OCI-LY7 (cell line): ENCODE measurements around the gene SLC29A1. TPM values are rescaled to one million over a fixed set of nuclear protein-coding genes. Genes with fewer than 3 reads are reported as not detected.

Experiments
- BruUV-seq: library from RNA; stranded (reverse); fragments of 400-500 nt; replicated peaks from 2 replicates; lab custom pipeline; 2021; lab: Mats Ljungman, UMichigan
- CTCF ChIA-PET: fragments of 300-600 bp; sonication (Branson Sonifier 250); formaldehyde crosslinking; loops from one replicate; lab custom pipeline; 2022; ENCODE audit warnings: antibody characterized with exemption; ENCODE audit not compliant: unreplicated experiment; lab: Charles Lee
- POLR2A ChIA-PET: fragments of 300-600 bp; sonication (Branson Sonifier 250); formaldehyde crosslinking; loops from one replicate; lab custom pipeline; 2022; ENCODE audit warnings: antibody characterized with exemption; lab: Charles Lee
- DNase-seq: peaks from one replicate; pipeline ENCODE4 v3.0.0-alpha.2; 2015; ENCODE audit warnings: low spot score
- H2AFZ ChIP-seq: fragments of 200-600 bp; sonication (generic), shearing (Covaris generic); 2 replicates; pipeline ENCODE4 v1.6.1; 2014; ENCODE audit warnings: mild to moderate bottlenecking, antibody characterized with exemption, low read length, moderate library complexity
- H3K27ac ChIP-seq: fragments of 200-600 bp; sonication (generic); 2 replicates; pipeline ENCODE4 v1.5.1; 2014; ENCODE audit warnings: mixed run types, low read depth, mild to moderate bottlenecking, moderate library complexity, low read length, inconsistent platforms; ENCODE audit not compliant: poor library complexity, severe bottlenecking
- H3K36me3 ChIP-seq: fragments of 200-600 bp; sonication (generic); 2 replicates; pipeline ENCODE4 v1.6.1; 2014; ENCODE audit warnings: mild to moderate bottlenecking, antibody characterized with exemption, low read length, moderate library complexity, mixed read lengths; ENCODE audit not compliant: insufficient read depth
- H3K4me1 ChIP-seq: fragments of 200-600 bp; sonication (generic); 2 replicates; pipeline ENCODE4 v1.5.1; 2014; ENCODE audit warnings: mild to moderate bottlenecking, low read length; ENCODE audit not compliant: insufficient read depth, poor library complexity, severe bottlenecking
- H3K4me2 ChIP-seq: fragments of 200-600 bp; sonication (generic); 2 replicates; pipeline ENCODE4 v1.6.1; 2014; ENCODE audit warnings: mild to moderate bottlenecking, low read length
- H3K4me3 ChIP-seq: fragments of 200-600 bp; sonication (generic); 2 replicates; pipeline ENCODE4 v1.5.1; 2014; ENCODE audit warnings: mild to moderate bottlenecking, low read depth, low read length; ENCODE audit not compliant: poor library complexity, severe bottlenecking
- H3K79me2 ChIP-seq: fragments of 200-600 bp; sonication (generic); 2 replicates; pipeline ENCODE4 v1.6.1; 2016; ENCODE audit warnings: low read depth, mild to moderate bottlenecking, low read length, moderate library complexity, mixed read lengths; ENCODE audit not compliant: insufficient read depth
- H3K9me2 ChIP-seq: fragments of 200-600 bp; sonication (generic); 2 replicates; pipeline ENCODE4 v1.6.1; 2016; ENCODE audit warnings: mild to moderate bottlenecking, low read length, mixed read lengths; ENCODE audit not compliant: insufficient read depth
- H3K9me3 ChIP-seq: fragments of 200-600 bp; sonication (generic); 2 replicates; pipeline ENCODE4 v1.6.1; 2014; ENCODE audit warnings: mild to moderate bottlenecking, mixed run types, low read length, mixed read lengths
- H4K20me1 ChIP-seq: fragments of 200-600 bp; sonication (generic); 2 replicates; pipeline ENCODE4 v1.6.1; 2014; ENCODE audit warnings: mild to moderate bottlenecking, antibody characterized with exemption, low read length, moderate library complexity, mixed read lengths; ENCODE audit not compliant: insufficient read depth
- EZH2phosphoT487 ChIP-seq: fragments of 200-600 bp; sonication (generic); IDR thresholded peaks from 2 replicates; pipeline ENCODE4 v1.6.1; 2018; ENCODE audit warnings: low read depth, borderline replicate concordance, mild to moderate bottlenecking, mixed run types, antibody characterized with exemption, low read length, moderate library complexity, mixed read lengths
- intact Hi-C: fragments of 100-400 bp; cut with micrococcal nuclease; formaldehyde crosslinking; loops from one replicate; pipeline ENCODE4 v1.10.0; 2022; ENCODE audit not compliant: unreplicated experiment
- total RNA-seq, 2 experiments: library from RNA; depleted of rRNA in 1 of 2; stranded (reverse); fragments of >200 nt in 1 of 2; shearing (Covaris generic) in 1 of 2; gene quantifications; 2 replicates each; pipeline ENCODE4 v1.2.3, GENCODE V29; 2014 to 2022
- TF ChIP-seq, protein P1 (sequence below): fragments of 200-600 bp; sonication (generic); conservative IDR thresholded peaks from 2 replicates; pipeline ENCODE4 v1.5.1; 2014; ENCODE audit warnings: mild to moderate bottlenecking, antibody characterized with exemption, low read length, moderate library complexity, mixed read lengths

SLC29A1 gene
- total RNA-seq, 2 experiments from 2014 or later, result 52.6 to 64.6 TPM

DNA sequence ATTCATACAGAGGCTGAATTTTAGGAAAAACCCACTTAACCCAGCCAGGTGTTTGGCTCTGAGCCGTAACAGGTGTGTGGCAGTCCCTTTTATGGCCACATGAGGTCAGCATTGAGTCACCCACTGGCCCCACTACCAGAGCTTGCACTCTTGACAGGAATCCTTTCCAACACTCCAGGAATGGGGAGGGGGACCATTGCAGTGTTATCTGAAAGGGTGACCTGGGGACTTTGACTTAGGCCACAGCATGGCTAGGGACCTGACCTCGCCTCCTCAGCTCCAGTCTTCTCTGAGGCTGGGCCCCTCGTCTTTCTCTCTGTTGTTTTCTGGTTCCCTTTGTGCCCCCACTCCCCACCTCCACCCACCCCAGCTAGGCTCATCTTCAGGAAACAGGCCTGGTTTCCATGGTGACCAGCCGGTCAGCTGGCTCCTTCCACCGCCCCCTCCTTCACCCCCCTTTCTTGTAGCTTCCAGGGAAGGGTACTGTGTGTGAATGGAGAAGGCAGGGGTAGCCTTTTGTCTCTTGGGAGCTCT is 44.8 kb downstream of the SLC29A1 start:
- TF ChIP-seq EZH2phosphoT487, result no peak
- TF ChIP-seq, protein P1, sequence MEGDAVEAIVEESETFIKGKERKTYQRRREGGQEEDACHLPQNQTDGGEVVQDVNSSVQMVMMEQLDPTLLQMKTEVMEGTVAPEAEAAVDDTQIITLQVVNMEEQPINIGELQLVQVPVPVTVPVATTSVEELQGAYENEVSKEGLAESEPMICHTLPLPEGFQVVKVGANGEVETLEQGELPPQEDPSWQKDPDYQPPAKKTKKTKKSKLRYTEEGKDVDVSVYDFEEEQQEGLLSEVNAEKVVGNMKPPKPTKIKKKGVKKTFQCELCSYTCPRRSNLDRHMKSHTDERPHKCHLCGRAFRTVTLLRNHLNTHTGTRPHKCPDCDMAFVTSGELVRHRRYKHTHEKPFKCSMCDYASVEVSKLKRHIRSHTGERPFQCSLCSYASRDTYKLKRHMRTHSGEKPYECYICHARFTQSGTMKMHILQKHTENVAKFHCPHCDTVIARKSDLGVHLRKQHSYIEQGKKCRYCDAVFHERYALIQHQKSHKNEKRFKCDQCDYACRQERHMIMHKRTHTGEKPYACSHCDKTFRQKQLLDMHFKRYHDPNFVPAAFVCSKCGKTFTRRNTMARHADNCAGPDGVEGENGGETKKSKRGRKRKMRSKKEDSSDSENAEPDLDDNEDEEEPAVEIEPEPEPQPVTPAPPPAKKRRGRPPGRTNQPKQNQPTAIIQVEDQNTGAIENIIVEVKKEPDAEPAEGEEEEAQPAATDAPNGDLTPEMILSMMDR, result peak; percentile 96
- ChIA-PET CTCF (interaction anchor here (0.6 to 0.9 kb wide), 4 partner anchors 12 to 1330 kb away, joined by 3 to 9 read pairs (median 6); no protein-coding TSS in a partner anchor), POLR2A (interaction anchor here (0.6 to 1.6 kb wide), 4 partner anchors 21 to 70 kb away, joined by 3 to 10 read pairs (median 4); partner anchors contain the start of gene HSP90AB1)
- peaks cover 18% of the 10 kb centered on the region for H3K79me2 ChIP-seq
- H3K4me2 ChIP-seq, result no peak overlapping the region
- no peak overlapping the region for H2AFZ ChIP-seq
- H3K9me2 ChIP-seq, result no peaks in the 10 kb centered on the region
- intact Hi-C loops, result loop anchor here (1.0 to 5.0 kb wide), 4 partner anchors 36 to 188 kb away; partner anchors contain the start of gene CDC5L
- H3K4me1 ChIP-seq, result peaks cover 39% of the 10 kb centered on the region
- no TSS peak for BruUV-seq
- H3K27ac ChIP-seq, result no peak overlapping the region
- peaks cover 2% of the 10 kb centered on the region; the same call in 1 of the 2 replicates for H3K36me3 ChIP-seq
- no peaks in the 10 kb centered on the region for H3K9me3 ChIP-seq
- DNase-seq, result peak; percentile 68
- no peak overlapping the region for H3K4me3 ChIP-seq
- no peaks in the 10 kb centered on the region for H4K20me1 ChIP-seq

DNA sequence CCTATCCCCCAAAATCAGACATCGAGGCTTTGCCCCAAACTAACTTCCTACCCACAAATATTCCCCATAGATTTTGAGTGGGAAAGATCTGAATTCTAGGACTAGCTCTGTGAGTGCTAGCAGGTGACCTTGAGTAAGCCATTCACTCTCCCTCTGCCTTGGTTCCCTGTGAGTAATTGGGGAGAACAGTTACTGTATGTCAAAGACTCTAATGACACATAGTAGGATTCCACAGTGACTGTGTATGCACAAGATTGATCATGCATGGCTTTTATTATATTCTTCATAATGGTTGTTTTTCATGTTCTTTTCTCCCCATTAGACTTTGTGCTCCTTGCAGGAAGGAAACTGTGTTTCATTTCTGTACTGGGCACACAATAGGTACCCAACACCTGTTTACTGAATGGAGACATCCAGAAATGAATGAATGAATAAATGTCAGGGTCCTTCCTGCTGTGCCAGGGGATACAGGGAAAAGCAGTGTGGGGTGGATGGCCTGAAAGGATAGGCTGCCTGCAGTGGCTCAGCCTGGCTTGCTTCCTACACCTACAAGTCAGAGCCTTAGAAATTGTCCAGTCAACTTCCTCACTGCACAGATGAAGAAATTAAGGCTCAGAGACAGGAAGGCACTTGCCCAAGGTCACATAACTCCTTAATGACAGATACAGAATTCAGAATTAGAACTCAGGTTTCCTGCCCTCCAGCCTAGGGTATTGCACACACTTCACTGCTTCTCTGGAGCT is 46.0 kb downstream of the SLC29A1 start:
- DNase-seq, result no peak
- no TSS peak for BruUV-seq

More for the DNA sequence above, 46.0 kb downstream of the SLC29A1 start:
- H3K79me2 ChIP-seq, result peaks cover 6% of the 10 kb centered on the region; the same call in 1 of the 2 replicates
- POLR2A ChIA-PET, result interaction anchor here (0.6 to 0.7 kb wide), 2 partner anchors 118 to 1134 kb away, joined by 3 read pairs; no protein-coding TSS in a partner anchor
- intact Hi-C loops, result loop anchor here (5.0 kb wide), 1 partner anchor 118 kb away; the partner anchor contains the start of gene CDC5L
- no peaks in the 10 kb centered on the region for H3K9me3 ChIP-seq
- H3K4me1 ChIP-seq, result peaks cover 36% of the 10 kb centered on the region
- no peak overlapping the region for H3K4me3 ChIP-seq
- no peaks in the 10 kb centered on the region for H4K20me1 ChIP-seq
- H3K4me2 ChIP-seq, result 0 out of 2 replicates have a peak overlapping the region, but pooled peaks have one; percentile 1
- CTCF ChIA-PET, result no interaction called here
- no peak for TF ChIP-seq EZH2phosphoT487
- TF ChIP-seq, protein P1, result no peak
- no peak overlapping the region for H2AFZ ChIP-seq
- H3K27ac ChIP-seq, result no peak overlapping the region
- H3K36me3 ChIP-seq, result no peaks in the 10 kb centered on the region
- H3K9me2 ChIP-seq, result no peaks in the 10 kb centered on the region
